Measurements from ENCODE around the gene CXCR2.
"Not testable (repeated sequence)": the region's sequence is repeated elsewhere in the genome, so short reads cannot be mapped to it uniquely, and the experiment has no call there.

The CXCR2 gene

DNA sequence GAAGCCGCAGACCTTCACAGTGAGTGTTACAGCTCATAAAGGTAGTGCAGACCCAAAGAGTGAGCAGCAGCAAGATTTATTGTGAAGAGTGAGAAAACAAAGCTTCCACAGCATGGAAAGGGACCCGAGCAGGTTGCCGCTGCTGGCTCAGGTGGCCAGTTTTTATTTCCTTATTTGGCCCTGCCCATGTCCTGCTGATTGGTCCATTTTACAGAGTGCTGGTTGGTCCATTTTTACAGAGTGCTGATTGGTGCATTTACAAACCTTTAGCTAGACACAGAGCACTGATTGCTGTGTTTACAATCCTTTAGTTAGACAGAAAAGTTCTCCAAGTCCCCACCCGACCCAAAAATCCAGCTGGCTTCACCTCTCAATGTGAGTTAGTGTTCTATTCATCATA, 4.0 kb upstream of the CXCR2 start:
- H3K36me3 Mint-ChIP-seq (ENCODE audit: low read depth); H3K4me1 Mint-ChIP-seq (ENCODE audit: low read depth); H3K27me3 Mint-ChIP-seq (ENCODE audit: low read depth); H3K4me3 Mint-ChIP-seq; H3K27ac Mint-ChIP-seq; DNase-seq (ENCODE audit: low spot score): not testable (repeated sequence)
- peaks cover 18% of the 10 kb centered on the region for H3K9me3 Mint-ChIP-seq

- not testable (repeated sequence) for H3K36me3 Mint-ChIP-seq (ENCODE audit: low read depth); H3K4me3 Mint-ChIP-seq; H3K27ac Mint-ChIP-seq; DNase-seq (ENCODE audit: low spot score); H3K27me3 Mint-ChIP-seq (ENCODE audit: low read depth); H3K4me1 Mint-ChIP-seq (ENCODE audit: low read depth)
- H3K9me3 Mint-ChIP-seq = peaks cover 13% of the 10 kb centered on the region
Measured at GRCh38 chr2:218122286-218122685, 3.5 kb upstream of the CXCR2 start.

- Mint-ChIP-seq H3K27me3 (ENCODE audit: low read depth) (peaks cover 12% of the 10 kb centered on the region), H3K9me3 (peaks cover 7% of the 10 kb centered on the region), H3K4me1 (ENCODE audit: low read depth) (peaks cover 9% of the 10 kb centered on the region), H3K36me3 (ENCODE audit: low read depth) (no peaks in the 10 kb centered on the region), H3K4me3 (no peak overlapping the region), H3K27ac (no peak overlapping the region)
- no peak for DNase-seq (ENCODE audit: low spot score)
Measured at GRCh38 chr2:218123986-218124385, 1.8 kb upstream of the CXCR2 start.

GRCh38 chr2:218125095-218125494, 733 bp upstream of the CXCR2 start:
- peaks cover 12% of the 10 kb centered on the region for H3K27me3 Mint-ChIP-seq (ENCODE audit: low read depth)
- no peaks in the 10 kb centered on the region for H3K36me3 Mint-ChIP-seq (ENCODE audit: low read depth)
- DNase-seq (ENCODE audit: low spot score) = no peak
- H3K4me1 Mint-ChIP-seq (ENCODE audit: low read depth) = peaks cover 9% of the 10 kb centered on the region
- no peak overlapping the region for H3K27ac Mint-ChIP-seq
- peaks cover 7% of the 10 kb centered on the region for H3K9me3 Mint-ChIP-seq
- H3K4me3 Mint-ChIP-seq = no peak overlapping the region

DNA sequence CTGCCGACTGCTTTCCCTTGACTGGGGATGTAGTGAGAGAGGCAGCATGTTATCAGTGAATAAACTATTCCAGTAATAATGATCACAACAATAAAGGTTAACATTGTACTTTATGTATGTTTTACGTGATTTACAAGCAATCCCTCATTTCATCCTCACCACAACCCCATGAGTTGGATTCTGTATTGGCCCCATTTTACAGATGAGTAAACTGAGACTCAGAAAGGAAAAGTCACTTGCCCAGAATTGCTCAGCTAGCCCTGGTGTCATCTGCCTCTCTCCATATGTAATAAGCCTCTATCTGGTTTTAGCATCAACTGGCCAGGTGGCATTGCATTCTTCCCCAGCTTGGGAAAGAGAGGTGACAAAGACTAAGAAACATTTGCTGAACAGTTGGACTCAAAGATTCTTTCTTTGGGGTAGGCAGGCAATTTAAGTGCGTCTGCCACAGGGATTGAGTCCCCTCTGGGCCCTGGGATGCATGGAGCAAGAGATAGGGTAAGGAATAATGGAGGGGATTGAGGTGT, 2.2 kb downstream of the CXCR2 start:
- Mint-ChIP-seq H3K27ac (no peak overlapping the region), H3K4me1 (ENCODE audit: low read depth) (peaks cover 9% of the 10 kb centered on the region), H3K9me3 (no peaks in the 10 kb centered on the region), H3K27me3 (ENCODE audit: low read depth) (peaks cover 8% of the 10 kb centered on the region), H3K36me3 (ENCODE audit: low read depth) (no peaks in the 10 kb centered on the region), H3K4me3 (no peak overlapping the region)
- DNase-seq (ENCODE audit: low spot score) = no peak

DNA sequence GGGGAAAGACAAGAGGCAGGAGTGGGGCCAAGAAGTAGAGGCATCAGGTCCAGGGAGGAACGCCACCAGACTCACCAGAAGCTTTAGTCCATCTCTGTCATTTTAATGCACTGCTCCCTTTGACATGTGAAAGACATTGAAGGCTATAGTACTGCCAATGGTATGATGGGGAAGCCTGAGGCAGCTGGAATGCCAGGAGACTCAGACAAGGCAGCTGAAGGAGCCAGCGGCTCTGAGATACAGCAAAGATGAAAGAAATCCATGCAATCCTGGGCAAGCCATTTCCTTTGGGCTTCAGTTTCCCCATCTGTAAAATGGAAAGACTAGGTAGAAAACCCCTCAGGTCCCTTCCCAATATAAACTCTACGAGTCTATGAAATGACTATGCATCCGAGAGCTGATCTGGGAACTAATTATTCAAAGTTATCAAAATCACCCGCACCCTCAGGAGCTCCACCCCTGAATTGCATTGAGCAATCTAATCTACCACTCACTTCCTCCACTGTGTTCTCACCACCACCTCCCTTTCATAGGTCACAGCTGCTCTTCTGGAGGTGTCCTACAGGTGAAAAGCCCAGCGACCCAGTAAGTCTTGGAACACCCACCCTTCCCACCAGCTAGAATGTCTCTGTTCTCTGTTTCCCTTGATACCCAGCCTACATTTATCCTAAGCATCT, 3.1 kb downstream of the CXCR2 start:
- peaks cover 9% of the 10 kb centered on the region for H3K4me1 Mint-ChIP-seq (ENCODE audit: low read depth)
- H3K36me3 Mint-ChIP-seq (ENCODE audit: low read depth) = no peaks in the 10 kb centered on the region
- H3K9me3 Mint-ChIP-seq = no peaks in the 10 kb centered on the region
- H3K4me3 Mint-ChIP-seq = no peak overlapping the region
- peaks cover 7% of the 10 kb centered on the region for H3K27me3 Mint-ChIP-seq (ENCODE audit: low read depth)
- H3K27ac Mint-ChIP-seq = no peak overlapping the region
- DNase-seq (ENCODE audit: low spot score) = no peak

DNA sequence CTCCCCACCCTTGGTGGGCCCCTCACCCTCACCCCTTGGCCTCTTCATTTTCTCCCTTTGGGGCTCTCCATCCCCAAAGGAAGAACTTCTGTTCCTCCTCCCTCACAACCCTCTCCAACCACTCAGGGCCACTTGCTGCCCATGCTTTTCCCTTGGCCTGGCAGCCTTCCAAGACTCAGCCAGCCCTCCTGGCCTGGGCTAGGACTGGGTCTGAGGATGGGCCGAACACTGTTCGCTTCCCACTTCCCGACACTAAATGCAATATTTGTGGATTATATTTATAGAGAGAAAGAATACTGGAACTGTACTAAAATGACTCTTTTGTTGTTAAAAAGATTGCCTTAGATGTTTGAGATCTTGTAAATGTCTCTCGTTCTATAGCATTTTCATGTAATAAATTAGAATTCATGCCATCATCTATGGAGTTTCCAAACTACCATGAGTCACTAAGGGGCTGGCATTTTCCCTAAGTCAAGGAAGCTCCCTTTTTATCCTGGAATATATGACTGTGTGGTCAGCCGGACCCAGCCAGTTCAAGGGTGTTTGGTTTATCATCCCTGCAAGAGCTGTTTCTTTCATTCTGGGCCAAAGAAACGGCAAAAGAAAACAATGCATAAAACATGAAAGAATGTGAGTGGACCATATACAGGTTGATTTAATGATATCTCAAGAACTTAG, 3.8 kb downstream of the CXCR2 start:
- no peak overlapping the region for H3K27ac Mint-ChIP-seq
- no peak overlapping the region for H3K4me3 Mint-ChIP-seq
- peaks cover 7% of the 10 kb centered on the region for H3K27me3 Mint-ChIP-seq (ENCODE audit: low read depth)
- peaks cover 9% of the 10 kb centered on the region for H3K4me1 Mint-ChIP-seq (ENCODE audit: low read depth)
- H3K36me3 Mint-ChIP-seq (ENCODE audit: low read depth) = no peaks in the 10 kb centered on the region
- no peak for DNase-seq (ENCODE audit: low spot score)
- H3K9me3 Mint-ChIP-seq = no peaks in the 10 kb centered on the region

DNA sequence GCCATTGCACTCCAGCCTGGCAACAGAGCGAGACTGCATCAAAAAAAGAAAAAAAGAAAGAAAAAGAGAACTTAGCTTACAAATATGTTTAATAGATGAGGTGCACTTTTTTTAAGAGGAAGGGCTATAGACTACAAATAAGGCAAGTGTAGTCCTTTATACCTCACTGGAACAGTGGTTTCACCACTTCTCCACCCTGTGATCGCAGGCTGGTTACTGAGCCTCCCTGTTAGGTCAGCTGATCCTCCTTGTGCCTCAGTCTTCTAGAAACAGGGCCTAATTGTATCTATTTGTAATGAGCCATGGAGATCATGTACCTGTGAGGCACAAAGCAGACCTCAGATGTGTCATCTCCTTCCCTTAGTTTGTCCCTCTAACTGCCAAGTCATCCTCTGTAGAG, 4.5 kb downstream of the CXCR2 start:
- Mint-ChIP-seq H3K4me3 (no peak overlapping the region), H3K36me3 (ENCODE audit: low read depth) (no peaks in the 10 kb centered on the region), H3K27me3 (ENCODE audit: low read depth) (peaks cover 7% of the 10 kb centered on the region), H3K27ac (no peak overlapping the region), H3K4me1 (ENCODE audit: low read depth) (peaks cover 8% of the 10 kb centered on the region), H3K9me3 (no peaks in the 10 kb centered on the region)
- no peak for DNase-seq (ENCODE audit: low spot score)

- peaks cover 4% of the 10 kb centered on the region for H3K4me1 Mint-ChIP-seq (ENCODE audit: low read depth)
- H3K27ac Mint-ChIP-seq = no peak overlapping the region
- H3K4me3 Mint-ChIP-seq = no peak overlapping the region
- no peaks in the 10 kb centered on the region for H3K36me3 Mint-ChIP-seq (ENCODE audit: low read depth)
- DNase-seq (ENCODE audit: low spot score) = no peak
- no peaks in the 10 kb centered on the region for H3K9me3 Mint-ChIP-seq
- peaks cover 5% of the 10 kb centered on the region for H3K27me3 Mint-ChIP-seq (ENCODE audit: low read depth)
Measured at GRCh38 chr2:218130822-218131221, 5.0 kb downstream of the CXCR2 start.

- Mint-ChIP-seq H3K9me3 (no peaks in the 10 kb centered on the region), H3K36me3 (ENCODE audit: low read depth) (no peaks in the 10 kb centered on the region), H3K4me1 (ENCODE audit: low read depth) (no peaks in the 10 kb centered on the region), H3K27ac (no peak overlapping the region), H3K27me3 (ENCODE audit: low read depth) (peaks cover 29% of the 10 kb centered on the region), H3K4me3 (no peak overlapping the region)
- no peak for DNase-seq (ENCODE audit: low spot score)
Measured at GRCh38 chr2:218137514-218137913, 11.7 kb downstream of the CXCR2 start.

DNA sequence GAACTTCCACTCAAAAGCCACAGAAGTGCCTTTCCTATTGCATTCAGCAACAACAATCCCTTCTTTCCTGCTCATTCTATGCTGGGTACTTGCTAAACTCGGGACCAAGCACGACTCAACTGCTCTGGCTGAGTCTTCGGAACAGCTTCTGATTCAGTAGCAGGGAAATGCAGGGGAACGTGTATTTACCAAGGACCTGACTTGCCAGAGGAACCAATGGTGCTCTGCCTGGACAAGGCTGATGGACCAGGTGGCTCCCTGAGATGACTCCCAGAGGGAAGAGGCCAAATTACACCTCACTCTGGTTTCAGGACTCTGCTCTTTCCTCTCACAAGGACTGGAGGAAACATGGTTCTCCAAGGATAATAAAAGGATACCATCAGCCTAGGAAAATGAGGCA, 12.2 kb downstream of the CXCR2 start:
- no peak for DNase-seq (ENCODE audit: low spot score)
- Mint-ChIP-seq H3K27me3 (ENCODE audit: low read depth) (peaks cover 27% of the 10 kb centered on the region), H3K4me1 (ENCODE audit: low read depth) (no peaks in the 10 kb centered on the region), H3K4me3 (no peak overlapping the region), H3K36me3 (ENCODE audit: low read depth) (no peaks in the 10 kb centered on the region), H3K9me3 (no peaks in the 10 kb centered on the region), H3K27ac (no peak overlapping the region)

GRCh38 chr2:218145124-218145523, 19.3 kb downstream of the CXCR2 start:
- peaks cover 2% of the 10 kb centered on the region for H3K4me1 Mint-ChIP-seq (ENCODE audit: low read depth)
- no peak for DNase-seq (ENCODE audit: low spot score)
- no peaks in the 10 kb centered on the region for H3K9me3 Mint-ChIP-seq
- no peak overlapping the region for H3K4me3 Mint-ChIP-seq
- H3K27me3 Mint-ChIP-seq (ENCODE audit: low read depth) = peaks cover 13% of the 10 kb centered on the region
- H3K36me3 Mint-ChIP-seq (ENCODE audit: low read depth) = no peaks in the 10 kb centered on the region
- no peak overlapping the region for H3K27ac Mint-ChIP-seq

- Mint-ChIP-seq H3K27ac (no peak overlapping the region), H3K9me3 (no peaks in the 10 kb centered on the region), H3K36me3 (ENCODE audit: low read depth) (no peaks in the 10 kb centered on the region), H3K4me1 (ENCODE audit: low read depth) (peaks cover 4% of the 10 kb centered on the region), H3K27me3 (ENCODE audit: low read depth) (peaks cover 15% of the 10 kb centered on the region), H3K4me3 (no peak overlapping the region)
- DNase-seq (ENCODE audit: low spot score) = no peak
Measured at GRCh38 chr2:218146056-218146455, 20.2 kb downstream of the CXCR2 start.

- Mint-ChIP-seq H3K4me3 (no peak overlapping the region), H3K9me3 (no peaks in the 10 kb centered on the region), H3K36me3 (ENCODE audit: low read depth) (no peaks in the 10 kb centered on the region), H3K27me3 (ENCODE audit: low read depth) (peaks cover 10% of the 10 kb centered on the region), H3K27ac (no peak overlapping the region), H3K4me1 (ENCODE audit: low read depth) (peaks cover 4% of the 10 kb centered on the region)
- no peak for DNase-seq (ENCODE audit: low spot score)
Measured at GRCh38 chr2:218149098-218149497, 23.3 kb downstream of the CXCR2 start.

Measured in T-helper 2 cell treated with Interferon-gamma antibody and Interleukin-4, amounts not matched to agents 5 μg/mL and 100 μg/mL, for 36 hours (primary cell).